H9 (cell line): ENCODE measurements around the gene ACTN4. TPM values are rescaled to one million over a fixed set of nuclear protein-coding genes. Genes with fewer than 3 reads are reported as not detected.

Experiments used
- DNase-seq: peaks from one replicate; pipeline ENCODE4 v3.0.0-alpha.2; 2017
- H2AFZ ChIP-seq: one replicate; pipeline ENCODE4 v1.6.1; 2013; ENCODE audit warnings: mild to moderate bottlenecking, low read length, control low read depth, moderate library complexity
- H2AK5ac ChIP-seq: 2 replicates; pipeline ENCODE4 v1.6.1; 2013; ENCODE audit warnings: low read length, control low read depth, mixed read lengths; ENCODE audit not compliant: insufficient read length
- H2BK120ac ChIP-seq: one replicate; pipeline ENCODE4 v1.6.1; 2013; ENCODE audit warnings: low read depth, mild to moderate bottlenecking, low read length, control low read depth, inconsistent platforms; ENCODE audit not compliant: poor library complexity, severe bottlenecking
- H2BK12ac ChIP-seq: 2 replicates; pipeline ENCODE4 v1.6.1; 2013; ENCODE audit warnings: low read length, control low read depth, mixed read lengths, low read depth; ENCODE audit not compliant: insufficient read length
- H2BK15ac ChIP-seq: 2 replicates; pipeline ENCODE4 v1.6.1; 2013; ENCODE audit warnings: low read depth, low read length, control low read depth
- H2BK20ac ChIP-seq: one replicate; pipeline ENCODE4 v1.6.1; 2013; ENCODE audit warnings: low read depth, mild to moderate bottlenecking, low read length, control low read depth, inconsistent platforms; ENCODE audit not compliant: poor library complexity, severe bottlenecking
- H2BK5ac ChIP-seq: 2 replicates; pipeline ENCODE4 v1.6.1; 2013; ENCODE audit warnings: low read length, control low read depth, mixed read lengths; ENCODE audit not compliant: insufficient read length
- H3K14ac ChIP-seq: 2 replicates; pipeline ENCODE4 v1.6.1; 2013; ENCODE audit warnings: low read length, control low read depth; ENCODE audit not compliant: insufficient read depth
- H3K18ac ChIP-seq: 2 replicates; pipeline ENCODE4 v1.6.1; 2013; ENCODE audit warnings: low read depth, mild to moderate bottlenecking, mixed read lengths, low read length, control low read depth; ENCODE audit not compliant: insufficient read length
- H3K23ac ChIP-seq: 2 replicates; pipeline ENCODE4 v1.6.1; 2013; ENCODE audit warnings: low read length, control low read depth, mixed read lengths, low read depth; ENCODE audit not compliant: insufficient read length
- H3K23me2 ChIP-seq: 2 replicates; pipeline ENCODE4 v1.6.1; 2013; ENCODE audit warnings: low read depth, mild to moderate bottlenecking, mixed read lengths, low read length, control low read depth; ENCODE audit not compliant: insufficient read length, poor library complexity, severe bottlenecking
- H3K27ac ChIP-seq: 2 replicates; pipeline ENCODE4 v1.5.1; 2013; ENCODE audit warnings: low read length, control low read depth, mixed read lengths, low read depth; ENCODE audit not compliant: insufficient read length
- H3K27me3 ChIP-seq: 2 replicates; pipeline ENCODE4 v1.6.1; 2013; ENCODE audit warnings: low read length, control low read depth, inconsistent platforms; ENCODE audit not compliant: insufficient read depth
- H3K4ac ChIP-seq: 2 replicates; pipeline ENCODE4 v1.6.1; 2013; ENCODE audit warnings: low read depth, mild to moderate bottlenecking, control low read depth, inconsistent platforms, low read length, moderate library complexity
- H3K4me1 ChIP-seq: 2 replicates; pipeline ENCODE4 v1.6.1; 2013; ENCODE audit warnings: low read length, control low read depth, inconsistent platforms; ENCODE audit not compliant: insufficient read depth
- H3K4me2 ChIP-seq: 2 replicates; pipeline ENCODE4 v1.6.1; 2013; ENCODE audit warnings: low read length, control low read depth, mixed read lengths; ENCODE audit not compliant: insufficient read length, insufficient read depth
- H3K56ac ChIP-seq: 2 replicates; pipeline ENCODE4 v1.6.1; 2013; ENCODE audit warnings: low read depth, mild to moderate bottlenecking, mixed read lengths, low read length, control low read depth; ENCODE audit not compliant: insufficient read length
- H3K79me1 ChIP-seq: 2 replicates; pipeline ENCODE4 v1.6.1; 2013; ENCODE audit warnings: low read depth, mild to moderate bottlenecking, moderate library complexity, low read length, control low read depth, inconsistent platforms; ENCODE audit not compliant: insufficient read depth, poor library complexity, severe bottlenecking
- H3K79me2 ChIP-seq: 2 replicates; pipeline ENCODE4 v1.6.1; 2013; ENCODE audit warnings: low read length, control low read depth, inconsistent platforms; ENCODE audit not compliant: insufficient read depth
- H3K9ac ChIP-seq: 2 replicates; pipeline ENCODE4 v1.6.1; 2013; ENCODE audit warnings: low read length, control low read depth, mixed read lengths; ENCODE audit not compliant: insufficient read length; ENCODE audit errors: extremely low read depth
- H3K9me3 ChIP-seq: one replicate; pipeline ENCODE4 v1.6.1; 2013; ENCODE audit warnings: low read depth, low read length, inconsistent platforms; ENCODE audit not compliant: control insufficient read depth
- H3T11ph ChIP-seq: one replicate; pipeline ENCODE4 v1.6.1; 2013; ENCODE audit warnings: mild to moderate bottlenecking, low read length, control low read depth, inconsistent platforms
- H4K20me1 ChIP-seq: one replicate; pipeline ENCODE4 v1.6.1; 2013; ENCODE audit not compliant: control insufficient read depth, insufficient read length, insufficient read depth
- H4K5ac ChIP-seq: 2 replicates; pipeline ENCODE4 v1.6.1; 2013; ENCODE audit warnings: low read depth, mild to moderate bottlenecking, mixed read lengths, low read length, control low read depth; ENCODE audit not compliant: insufficient read length
- H4K8ac ChIP-seq: replicated peaks from 2 replicates; pipeline ENCODE4 v1.6.1; 2013; ENCODE audit warnings: low read length, control low read depth, mixed read lengths, low read depth; ENCODE audit not compliant: insufficient read length
- H4K91ac ChIP-seq: 2 replicates; pipeline ENCODE4 v1.6.1; 2013; ENCODE audit warnings: low read depth, mild to moderate bottlenecking, moderate library complexity, mixed read lengths, low read length, control low read depth; ENCODE audit not compliant: insufficient read length
- H3K27ac Mint-ChIP-seq, 3 experiments: 2 replicates in 2 of 3; 3 replicates in 1 of 3; pipeline ENCODE4 v1.8.0; 2020 to 2021; ENCODE audit warnings: mixed read lengths in 3 of 3, mild to moderate bottlenecking in 1 of 3, moderate library complexity in 1 of 3
- H3K27me3 Mint-ChIP-seq: 2 replicates; pipeline ENCODE4 v1.8.0; 2021; ENCODE audit warnings: low read depth, mild to moderate bottlenecking, moderate library complexity, mixed read lengths
- H3K36me3 Mint-ChIP-seq, 3 experiments: 2 replicates in 2 of 3; 3 replicates in 1 of 3; pipeline ENCODE4 v1.8.0; 2020 to 2021; ENCODE audit warnings: low read depth in 3 of 3, mixed read lengths in 3 of 3; ENCODE audit not compliant: insufficient read depth in 1 of 3
- H3K4me1 Mint-ChIP-seq, 2 experiments: 2 replicates each; pipeline ENCODE4 v1.8.0; 2020; ENCODE audit warnings: mixed read lengths in 2 of 2
- H3K4me3 Mint-ChIP-seq, 2 experiments: 2 replicates in 1 of 2; 3 replicates in 1 of 2; pipeline ENCODE4 v1.8.0; 2020 to 2021; ENCODE audit warnings: mild to moderate bottlenecking in 2 of 2, mixed read lengths in 2 of 2, moderate library complexity in 1 of 2
- H3K9me3 Mint-ChIP-seq, 2 experiments: 2 replicates in 1 of 2; 3 replicates in 1 of 2; pipeline ENCODE4 v1.8.0; 2020; ENCODE audit warnings: mild to moderate bottlenecking in 2 of 2, mixed read lengths in 2 of 2, moderate library complexity in 1 of 2
- WGBS: extraction: QIAGEN DNeasy Blood & Tissue Kit; methylation state at CpG from one replicate; pipeline ENCODE4 v1.1.7; 2013; ENCODE audit warnings: missing lambda C conversion rate, low lambda C conversion rate, mixed read lengths; ENCODE audit not compliant: insufficient read length; ENCODE audit errors: extremely low coverage; 5-methylcytosine and 5-hydroxymethylcytosine counted together
- total RNA-seq: library from RNA; stranded (reverse); gene quantifications from 2 replicates; pipeline ENCODE4 v1.2.1, GENCODE V29; 2021
- TF ChIP-seq, protein P1 (sequence below): fragments of 200-600 bp; sonication (generic); conservative IDR thresholded peaks from 3 replicates; pipeline ENCODE4 v1.8.0; 2021; ENCODE audit warnings: antibody characterized with exemption, mild to moderate bottlenecking

ACTN4 gene
- total RNA-seq, 1 experiment from 2014 or later, result 369 TPM

DNA sequence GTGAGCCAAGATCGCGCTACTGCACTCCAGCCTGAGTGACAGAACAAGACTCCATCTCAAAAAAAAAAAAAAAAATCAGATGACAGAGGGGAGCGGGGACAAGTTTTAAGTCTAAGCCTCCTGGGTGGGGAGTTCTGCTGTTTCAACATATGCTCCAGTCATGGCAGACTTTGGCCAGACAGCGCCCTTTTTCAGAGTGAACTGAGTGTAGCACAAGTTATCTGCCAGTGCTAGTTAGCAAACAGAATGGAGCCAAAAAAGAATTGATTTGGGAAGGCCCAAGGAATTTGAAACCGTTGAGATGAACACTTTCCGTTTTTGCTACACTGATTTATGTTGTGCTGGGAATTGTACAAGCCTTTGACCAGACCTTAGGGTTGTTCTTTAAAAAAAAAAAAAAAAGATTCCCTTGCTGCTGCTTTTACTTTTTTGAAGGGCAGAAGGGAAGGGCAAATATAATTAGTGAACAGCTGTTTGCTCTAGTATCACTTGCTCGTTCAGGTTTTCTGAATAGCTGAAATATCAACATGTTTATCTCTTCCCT, 5.7 kb downstream of the ACTN4 start:
- H3K9me3 Mint-ChIP-seq, result peaks cover 0 to 2% of the 10 kb centered on the region in 2 experiments; a peak in 2 of 5 replicates
- DNase-seq, result no peak
- peaks cover 21% of the 10 kb centered on the region for H3K23me2 ChIP-seq
- peaks cover 85% of the 10 kb centered on the region for H3K79me2 ChIP-seq
- TF ChIP-seq, protein P1, sequence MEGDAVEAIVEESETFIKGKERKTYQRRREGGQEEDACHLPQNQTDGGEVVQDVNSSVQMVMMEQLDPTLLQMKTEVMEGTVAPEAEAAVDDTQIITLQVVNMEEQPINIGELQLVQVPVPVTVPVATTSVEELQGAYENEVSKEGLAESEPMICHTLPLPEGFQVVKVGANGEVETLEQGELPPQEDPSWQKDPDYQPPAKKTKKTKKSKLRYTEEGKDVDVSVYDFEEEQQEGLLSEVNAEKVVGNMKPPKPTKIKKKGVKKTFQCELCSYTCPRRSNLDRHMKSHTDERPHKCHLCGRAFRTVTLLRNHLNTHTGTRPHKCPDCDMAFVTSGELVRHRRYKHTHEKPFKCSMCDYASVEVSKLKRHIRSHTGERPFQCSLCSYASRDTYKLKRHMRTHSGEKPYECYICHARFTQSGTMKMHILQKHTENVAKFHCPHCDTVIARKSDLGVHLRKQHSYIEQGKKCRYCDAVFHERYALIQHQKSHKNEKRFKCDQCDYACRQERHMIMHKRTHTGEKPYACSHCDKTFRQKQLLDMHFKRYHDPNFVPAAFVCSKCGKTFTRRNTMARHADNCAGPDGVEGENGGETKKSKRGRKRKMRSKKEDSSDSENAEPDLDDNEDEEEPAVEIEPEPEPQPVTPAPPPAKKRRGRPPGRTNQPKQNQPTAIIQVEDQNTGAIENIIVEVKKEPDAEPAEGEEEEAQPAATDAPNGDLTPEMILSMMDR, result no peak
- H2BK120ac ChIP-seq, result no peak overlapping the region
- no peak overlapping the region for H3T11ph ChIP-seq
- no peak overlapping the region for H3K18ac ChIP-seq
- no peak overlapping the region for H3K4ac ChIP-seq
- peaks cover 30% of the 10 kb centered on the region for H3K4me1 ChIP-seq
- H3K36me3 Mint-ChIP-seq, result peaks cover 15 to 31% (median 23%) of the 10 kb centered on the region in 3 experiments; a peak in 6 of 7 replicates
- H3K9ac ChIP-seq, result no peak overlapping the region
- H4K8ac ChIP-seq, result no peak overlapping the region
- H3K23ac ChIP-seq, result no peak overlapping the region
- H3K27ac Mint-ChIP-seq, result peak overlapping the region; percentile 3 to 81 (median 18); a peak in 3 of 7 replicates
- H2BK20ac ChIP-seq, result no peak overlapping the region
- H3K4me2 ChIP-seq, result no peak overlapping the region
- WGBS, result no CpG with 5 or more reads among the region's 7 CpGs
- H3K4me1 Mint-ChIP-seq, result peaks cover 85 to 89% of the 10 kb centered on the region in 2 experiments
- no peaks in the 10 kb centered on the region for H3K9me3 ChIP-seq
- no peak overlapping the region for H3K56ac ChIP-seq
- no peak overlapping the region for H2AFZ ChIP-seq
- no peak overlapping the region for H2BK5ac ChIP-seq
- no peak overlapping the region for H4K5ac ChIP-seq
- H2AK5ac ChIP-seq, result no peak overlapping the region
- H3K4me3 Mint-ChIP-seq, result peak overlapping the region in 1 of 2 experiments; percentile 1; a peak in 2 of 5 replicates
- H4K20me1 ChIP-seq, result no peaks in the 10 kb centered on the region
- no peak overlapping the region for H2BK15ac ChIP-seq
- H3K27ac ChIP-seq, result no peak overlapping the region
- H3K27me3 ChIP-seq, result no peaks in the 10 kb centered on the region
- peaks cover 7% of the 10 kb centered on the region for H3K79me1 ChIP-seq
- H2BK12ac ChIP-seq, result no peak overlapping the region
- H3K14ac ChIP-seq, result no peak overlapping the region
- H3K27me3 Mint-ChIP-seq, result no peaks in the 10 kb centered on the region
- H4K91ac ChIP-seq, result no peak overlapping the region
